ENCODE results near the gene DAAM1. TPM values are rescaled to one million over a fixed set of nuclear protein-coding genes. Genes with fewer than 3 reads are reported as not detected.

The DAAM1 gene
- total RNA-seq, 1 experiment from 2014 or later, result 30.4 TPM

DNA sequence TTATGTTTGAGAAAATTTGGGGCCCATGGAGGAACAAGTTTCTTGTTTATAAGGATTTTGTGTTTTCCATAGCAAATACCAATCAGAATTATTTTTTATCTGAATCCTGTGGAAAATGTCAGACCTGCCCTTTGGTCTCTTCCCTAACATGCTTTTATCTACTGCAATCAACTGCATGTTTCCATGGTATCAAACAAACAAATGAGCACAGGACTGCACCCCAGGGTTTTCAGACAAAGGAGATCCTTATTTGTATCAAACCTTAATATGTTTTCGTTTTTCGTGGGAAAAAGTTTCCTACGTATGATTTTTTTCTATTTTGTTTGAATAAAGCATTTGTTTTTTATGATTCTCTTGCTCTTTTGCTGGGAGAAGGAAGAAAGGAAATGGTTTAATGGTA lies 185.6 kb downstream of the DAAM1 start:
- peaks cover 5% of the 10 kb centered on the region for H3K4me1 Mint-ChIP-seq
- H3K27me3 Mint-ChIP-seq (ENCODE audit: low read depth), result no peaks in the 10 kb centered on the region
- no peak overlapping the region for H3K4me3 Mint-ChIP-seq
- H3K27ac Mint-ChIP-seq, result no peak overlapping the region
- POLR2A ChIA-PET, result no interaction called here
- no peaks in the 10 kb centered on the region for H3K9me3 Mint-ChIP-seq
- ATAC-seq, result no peak
- CTCF ChIA-PET, result no interaction called here
- no peak for DNase-seq (ENCODE audit: low spot score)
- H3K36me3 Mint-ChIP-seq, result 0 out of 2 replicates have a peak, but pooled peaks cover under 1% of the 10 kb centered on the region
- TF ChIP-seq, protein P1, sequence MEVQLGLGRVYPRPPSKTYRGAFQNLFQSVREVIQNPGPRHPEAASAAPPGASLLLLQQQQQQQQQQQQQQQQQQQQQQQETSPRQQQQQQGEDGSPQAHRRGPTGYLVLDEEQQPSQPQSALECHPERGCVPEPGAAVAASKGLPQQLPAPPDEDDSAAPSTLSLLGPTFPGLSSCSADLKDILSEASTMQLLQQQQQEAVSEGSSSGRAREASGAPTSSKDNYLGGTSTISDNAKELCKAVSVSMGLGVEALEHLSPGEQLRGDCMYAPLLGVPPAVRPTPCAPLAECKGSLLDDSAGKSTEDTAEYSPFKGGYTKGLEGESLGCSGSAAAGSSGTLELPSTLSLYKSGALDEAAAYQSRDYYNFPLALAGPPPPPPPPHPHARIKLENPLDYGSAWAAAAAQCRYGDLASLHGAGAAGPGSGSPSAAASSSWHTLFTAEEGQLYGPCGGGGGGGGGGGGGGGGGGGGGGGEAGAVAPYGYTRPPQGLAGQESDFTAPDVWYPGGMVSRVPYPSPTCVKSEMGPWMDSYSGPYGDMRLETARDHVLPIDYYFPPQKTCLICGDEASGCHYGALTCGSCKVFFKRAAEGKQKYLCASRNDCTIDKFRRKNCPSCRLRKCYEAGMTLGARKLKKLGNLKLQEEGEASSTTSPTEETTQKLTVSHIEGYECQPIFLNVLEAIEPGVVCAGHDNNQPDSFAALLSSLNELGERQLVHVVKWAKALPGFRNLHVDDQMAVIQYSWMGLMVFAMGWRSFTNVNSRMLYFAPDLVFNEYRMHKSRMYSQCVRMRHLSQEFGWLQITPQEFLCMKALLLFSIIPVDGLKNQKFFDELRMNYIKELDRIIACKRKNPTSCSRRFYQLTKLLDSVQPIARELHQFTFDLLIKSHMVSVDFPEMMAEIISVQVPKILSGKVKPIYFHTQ (CRISPR knock-in tag; IDR thresholded peaks at IDR 0.05), result no peak
- no peak for TF ChIP-seq FOXK1 (CRISPR knock-in tag; IDR thresholded peaks at IDR 0.05)
- no peak for TF ChIP-seq ARID4B (CRISPR knock-in tag; IDR thresholded peaks at IDR 0.05; ENCODE audit: borderline replicate concordance)
- no peak for TF ChIP-seq TEAD1 (CRISPR knock-in tag; IDR thresholded peaks at IDR 0.05)
- TF ChIP-seq PREB (CRISPR knock-in tag; IDR thresholded peaks at IDR 0.05; ENCODE audit: borderline replicate concordance), result no peak
- no peak for TF ChIP-seq ZNF281 (CRISPR knock-in tag; IDR thresholded peaks at IDR 0.05)

GRCh38 chr14:59376686-59377085 lies 188.2 kb downstream of the DAAM1 start:
- Mint-ChIP-seq H3K27me3 (ENCODE audit: low read depth) (no peaks in the 10 kb centered on the region), H3K36me3 (no peaks in the 10 kb centered on the region), H3K4me3 (no peak overlapping the region), H3K27ac (no peak overlapping the region), H3K9me3 (no peaks in the 10 kb centered on the region), H3K4me1 (peaks cover 5% of the 10 kb centered on the region)
- CTCF ChIA-PET, result no interaction called here
- TF ChIP-seq ETV6 (CRISPR knock-in tag; IDR thresholded peaks at IDR 0.05) (no peak), GRHL2 (CRISPR knock-in tag; IDR thresholded peaks at IDR 0.05; ENCODE audit: insufficient replicate concordance, severe bottlenecking) (no peak), MYBL2 (CRISPR knock-in tag; IDR thresholded peaks at IDR 0.05) (no peak), NFYB (CRISPR knock-in tag; conservative IDR thresholded peaks at IDR 0.05; ENCODE audit: low read depth) (no peak), FOXP4 (CRISPR knock-in tag; IDR thresholded peaks at IDR 0.05) (no peak)
- TF ChIP-seq, protein P2, sequence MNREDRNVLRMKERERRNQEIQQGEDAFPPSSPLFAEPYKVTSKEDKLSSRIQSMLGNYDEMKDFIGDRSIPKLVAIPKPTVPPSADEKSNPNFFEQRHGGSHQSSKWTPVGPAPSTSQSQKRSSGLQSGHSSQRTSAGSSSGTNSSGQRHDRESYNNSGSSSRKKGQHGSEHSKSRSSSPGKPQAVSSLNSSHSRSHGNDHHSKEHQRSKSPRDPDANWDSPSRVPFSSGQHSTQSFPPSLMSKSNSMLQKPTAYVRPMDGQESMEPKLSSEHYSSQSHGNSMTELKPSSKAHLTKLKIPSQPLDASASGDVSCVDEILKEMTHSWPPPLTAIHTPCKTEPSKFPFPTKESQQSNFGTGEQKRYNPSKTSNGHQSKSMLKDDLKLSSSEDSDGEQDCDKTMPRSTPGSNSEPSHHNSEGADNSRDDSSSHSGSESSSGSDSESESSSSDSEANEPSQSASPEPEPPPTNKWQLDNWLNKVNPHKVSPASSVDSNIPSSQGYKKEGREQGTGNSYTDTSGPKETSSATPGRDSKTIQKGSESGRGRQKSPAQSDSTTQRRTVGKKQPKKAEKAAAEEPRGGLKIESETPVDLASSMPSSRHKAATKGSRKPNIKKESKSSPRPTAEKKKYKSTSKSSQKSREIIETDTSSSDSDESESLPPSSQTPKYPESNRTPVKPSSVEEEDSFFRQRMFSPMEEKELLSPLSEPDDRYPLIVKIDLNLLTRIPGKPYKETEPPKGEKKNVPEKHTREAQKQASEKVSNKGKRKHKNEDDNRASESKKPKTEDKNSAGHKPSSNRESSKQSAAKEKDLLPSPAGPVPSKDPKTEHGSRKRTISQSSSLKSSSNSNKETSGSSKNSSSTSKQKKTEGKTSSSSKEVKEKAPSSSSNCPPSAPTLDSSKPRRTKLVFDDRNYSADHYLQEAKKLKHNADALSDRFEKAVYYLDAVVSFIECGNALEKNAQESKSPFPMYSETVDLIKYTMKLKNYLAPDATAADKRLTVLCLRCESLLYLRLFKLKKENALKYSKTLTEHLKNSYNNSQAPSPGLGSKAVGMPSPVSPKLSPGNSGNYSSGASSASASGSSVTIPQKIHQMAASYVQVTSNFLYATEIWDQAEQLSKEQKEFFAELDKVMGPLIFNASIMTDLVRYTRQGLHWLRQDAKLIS (CRISPR knock-in tag; IDR thresholded peaks at IDR 0.05; ENCODE audit: borderline replicate concordance), result no peak
- POLR2A ChIA-PET, result no interaction called here
- no peak for ATAC-seq
- DNase-seq (ENCODE audit: low spot score), result no peak
